CD4-positive, alpha-beta memory T cell (primary cell): ENCODE measurements around the gene RANBP3L. TPM values are rescaled to one million over a fixed set of nuclear protein-coding genes. Genes with fewer than 3 reads are reported as not detected.
A peak's percentile ranks its signal among the peaks of the same experiment; 100 is the strongest.
"Not testable (repeated sequence)": the region's sequence is repeated elsewhere in the genome, so short reads cannot be mapped to it uniquely, and the experiment has no call there.

Experiments
- CTCF ChIA-PET: fragments of 350-600 bp; sonication (Branson Sonifier 250); formaldehyde crosslinking; loops from one replicate; lab custom pipeline; 2021; ENCODE audit warnings: inconsistent platforms; ENCODE audit not compliant: partially characterized antibody; lab: Charles Lee
- POLR2A ChIA-PET: fragments of 350-600 bp; sonication (Branson Sonifier 250); formaldehyde crosslinking; loops from one replicate; lab custom pipeline; 2021; ENCODE audit not compliant: partially characterized antibody; lab: Charles Lee
- DNase-seq, 5 donors: peaks; one replicate each; pipeline versions ENCODE4 v3.0.0 to v3.0.0-alpha.2; 2020 to 2022; ENCODE audit warnings: mixed read lengths in 1 of 5
- H3K27ac ChIP-seq: one replicate; pipeline ENCODE4 v1.7.0; 2013; ENCODE audit warnings: low read depth, low read length
- H3K27me3 ChIP-seq: 2 replicates; pipeline ENCODE4 v1.7.0; 2013; ENCODE audit warnings: mild to moderate bottlenecking, low read length, moderate library complexity; ENCODE audit not compliant: insufficient read depth
- H3K36me3 ChIP-seq: 2 replicates; pipeline ENCODE4 v1.7.0; 2013; ENCODE audit warnings: mild to moderate bottlenecking, low read length, moderate library complexity; ENCODE audit not compliant: insufficient read depth
- H3K4me1 ChIP-seq: 2 replicates; pipeline ENCODE4 v1.7.0; 2013; ENCODE audit warnings: mild to moderate bottlenecking, low read length, moderate library complexity; ENCODE audit not compliant: insufficient read depth
- H3K4me3 ChIP-seq, 2 donors: one replicate each; pipeline ENCODE4 v1.7.0; 2013; ENCODE audit warnings: low read length in 2 of 2, mild to moderate bottlenecking in 1 of 2
- H3K9me3 ChIP-seq, 2 donors: one replicate each; pipeline ENCODE4 v1.7.0; 2013; ENCODE audit warnings: low read length in 2 of 2, control low read depth in 1 of 2; ENCODE audit not compliant: control insufficient read depth in 1 of 2
- H3K27ac Mint-ChIP-seq, 7 donors: one replicate each; pipeline ENCODE4 v1.8.0; 2020 to 2021; ENCODE audit warnings: mixed read lengths in 7 of 7, mild to moderate bottlenecking in 6 of 7, inconsistent platforms in 3 of 7, moderate library complexity in 3 of 7
- H3K27me3 Mint-ChIP-seq, 2 donors: one replicate each; pipeline ENCODE4 v1.8.0; 2020 to 2021; ENCODE audit warnings: mixed read lengths in 2 of 2
- H3K36me3 Mint-ChIP-seq, 2 donors: one replicate each; pipeline ENCODE4 v1.8.0; 2020 to 2021; ENCODE audit warnings: mixed read lengths in 2 of 2, inconsistent platforms in 1 of 2, mild to moderate bottlenecking in 1 of 2
- H3K4me1 Mint-ChIP-seq, 4 donors: one replicate each; pipeline ENCODE4 v1.8.0; 2020 to 2021; ENCODE audit warnings: mixed read lengths in 4 of 4, mild to moderate bottlenecking in 1 of 4
- H3K4me3 Mint-ChIP-seq, 8 donors: one replicate each; pipeline ENCODE4 v1.8.0; 2020 to 2021; ENCODE audit warnings: mixed read lengths in 8 of 8, mild to moderate bottlenecking in 7 of 8, moderate library complexity in 6 of 8, inconsistent platforms in 3 of 8
- H3K9me3 Mint-ChIP-seq, 8 donors: one replicate each; pipeline ENCODE4 v1.8.0; 2020 to 2021; ENCODE audit warnings: mixed read lengths in 8 of 8, mild to moderate bottlenecking in 5 of 8, inconsistent platforms in 3 of 8, moderate library complexity in 1 of 8
- intact Hi-C: fragments of 100-400 bp; cut with micrococcal nuclease; formaldehyde crosslinking; loops from one replicate; pipeline ENCODE4 v1.15.1; 2023
- polyA plus RNA-seq, 2 donors: library from polyadenylated mRNA; unstranded; fragments of 300-500 nt; fragmentation: Illumina TruSeq; gene quantifications; one replicate each; pipeline ENCODE4 v1.2.3, GENCODE V29; 2021
- total RNA-seq, 2 experiments: library from RNA; stranded (reverse); gene quantifications; one replicate each; pipeline ENCODE4 v1.2.3, GENCODE V29; 2021

The RANBP3L gene
- not detected for total RNA-seq
- not detected for polyA plus RNA-seq

- ChIA-PET POLR2A (no interaction called here), CTCF (interaction anchor here (1.3 kb wide), 1 partner anchor 60 kb away, joined by 3 read pairs; the partner anchor contains the start of gene NADK2)
- H3K9me3 ChIP-seq, result no peaks in the 10 kb centered on the region
- no peaks in the 10 kb centered on the region for H3K36me3 ChIP-seq
- intact Hi-C loops, result no loop called here
- no peak within 1 kb of the TSS for H3K4me3 Mint-ChIP-seq
- no peak within 1 kb of the TSS for H3K27ac ChIP-seq
- no peaks in the 10 kb centered on the region for H3K27me3 ChIP-seq
- no peaks in the 10 kb centered on the region for H3K36me3 Mint-ChIP-seq
- no peak within 1 kb of the TSS for H3K4me3 ChIP-seq
- peaks cover 2 to 10% of the 10 kb centered on the region in 2 donors for H3K27me3 Mint-ChIP-seq
- no peaks in the 10 kb centered on the region for H3K4me1 ChIP-seq
- peaks cover 0 to 3% (median 0%) of the 10 kb centered on the region in 4 donors for H3K4me1 Mint-ChIP-seq
- no peak for DNase-seq
- H3K27ac Mint-ChIP-seq, result peak within 1 kb of the TSS in 1 of 7 donors; percentile 50
- no peaks in the 10 kb centered on the region for H3K9me3 Mint-ChIP-seq
Measured at GRCh38 chr5:36301858-36302603, at the start of gene RANBP3L. RANBP3L (minus strand) TSS chr5:36301902; CDS start chr5:36301416, 486 bp downstream.

GRCh38 chr5:36346896-36347690 is 45.4 kb upstream of the RANBP3L start:
- Histone ChIP-seq H3K4me1 (no peaks in the 10 kb centered on the region), H3K9me3 (no peaks in the 10 kb centered on the region), H3K27me3 (no peaks in the 10 kb centered on the region), H3K27ac (no peak overlapping the region), H3K36me3 (no peaks in the 10 kb centered on the region), H3K4me3 (no peak overlapping the region)
- DNase-seq, result no peak
- H3K9me3 Mint-ChIP-seq, result peaks cover 0 to 4% (median 0%) of the 10 kb centered on the region in 8 donors
- ChIA-PET POLR2A (no interaction called here), CTCF (no interaction called here)
- no peaks in the 10 kb centered on the region for H3K36me3 Mint-ChIP-seq
- H3K4me1 Mint-ChIP-seq, result no peaks in the 10 kb centered on the region
- no peak overlapping the region for H3K4me3 Mint-ChIP-seq
- H3K27me3 Mint-ChIP-seq, result peaks cover 1 to 14% of the 10 kb centered on the region in 2 donors
- no peak overlapping the region for H3K27ac Mint-ChIP-seq
- intact Hi-C loops, result no loop called here

GRCh38 chr5:36344899-36345298 is 43.2 kb upstream of the RANBP3L start:
- no peaks in the 10 kb centered on the region for H3K4me1 ChIP-seq
- H3K36me3 ChIP-seq, result no peaks in the 10 kb centered on the region
- ChIA-PET CTCF (no interaction called here), POLR2A (no interaction called here)
- no peak for DNase-seq
- no peak overlapping the region for H3K27ac Mint-ChIP-seq
- no peaks in the 10 kb centered on the region for H3K27me3 ChIP-seq
- H3K9me3 ChIP-seq, result no peaks in the 10 kb centered on the region
- intact Hi-C loops, result no loop called here
- no peak overlapping the region for H3K4me3 Mint-ChIP-seq
- H3K27me3 Mint-ChIP-seq, result peaks cover 5 to 7% of the 10 kb centered on the region in 2 donors
- no peaks in the 10 kb centered on the region for H3K4me1 Mint-ChIP-seq
- H3K4me3 ChIP-seq, result no peak overlapping the region
- H3K36me3 Mint-ChIP-seq, result no peaks in the 10 kb centered on the region
- peaks cover 0 to 7% (median 1%) of the 10 kb centered on the region in 8 donors for H3K9me3 Mint-ChIP-seq
- no peak overlapping the region for H3K27ac ChIP-seq

- H3K27me3 ChIP-seq, POLR2A ChIA-PET, DNase-seq, H3K27ac Mint-ChIP-seq, H3K4me3 Mint-ChIP-seq, H3K36me3 Mint-ChIP-seq, H3K9me3 ChIP-seq, H3K4me1 ChIP-seq, H3K27me3 Mint-ChIP-seq, H3K27ac ChIP-seq, intact Hi-C loops, CTCF ChIA-PET, H3K36me3 ChIP-seq, H3K4me1 Mint-ChIP-seq, H3K9me3 Mint-ChIP-seq, H3K4me3 ChIP-seq: not testable (repeated sequence)
Measured at GRCh38 chr5:36341720-36342119, 40.0 kb upstream of the RANBP3L start.

- H3K27me3 Mint-ChIP-seq, result peaks cover 5 to 14% of the 10 kb centered on the region in 2 donors
- no peak overlapping the region for H3K27ac ChIP-seq
- H3K9me3 ChIP-seq, result no peaks in the 10 kb centered on the region
- H3K27ac Mint-ChIP-seq, result no peak overlapping the region
- ChIA-PET CTCF (no interaction called here), POLR2A (no interaction called here)
- no peak overlapping the region for H3K4me3 ChIP-seq
- H3K9me3 Mint-ChIP-seq, result peaks cover 0 to 5% (median 2%) of the 10 kb centered on the region in 8 donors
- intact Hi-C loops, result no loop called here
- H3K27me3 ChIP-seq, result no peaks in the 10 kb centered on the region
- H3K4me3 Mint-ChIP-seq, result no peak overlapping the region
- no peaks in the 10 kb centered on the region for H3K4me1 ChIP-seq
- H3K4me1 Mint-ChIP-seq, result no peaks in the 10 kb centered on the region
- no peaks in the 10 kb centered on the region for H3K36me3 ChIP-seq
- no peaks in the 10 kb centered on the region for H3K36me3 Mint-ChIP-seq
- DNase-seq, result no peak
Measured at GRCh38 chr5:36337597-36337996, 35.9 kb upstream of the RANBP3L start.

GRCh38 chr5:36334315-36334714 is 32.6 kb upstream of the RANBP3L start:
- no peak for DNase-seq
- H3K27me3 Mint-ChIP-seq, result peaks cover 6 to 12% of the 10 kb centered on the region in 2 donors
- Histone ChIP-seq H3K4me1 (no peaks in the 10 kb centered on the region), H3K27ac (no peak overlapping the region), H3K4me3 (no peak overlapping the region), H3K27me3 (no peaks in the 10 kb centered on the region), H3K9me3 (no peaks in the 10 kb centered on the region), H3K36me3 (no peaks in the 10 kb centered on the region)
- H3K9me3 Mint-ChIP-seq, result peaks cover 0 to 3% (median 0%) of the 10 kb centered on the region in 8 donors
- CTCF ChIA-PET, result no interaction called here
- no peaks in the 10 kb centered on the region for H3K36me3 Mint-ChIP-seq
- POLR2A ChIA-PET, result no interaction called here
- H3K4me3 Mint-ChIP-seq, result no peak overlapping the region
- H3K4me1 Mint-ChIP-seq, result no peaks in the 10 kb centered on the region
- intact Hi-C loops, result no loop called here
- H3K27ac Mint-ChIP-seq, result no peak overlapping the region

GRCh38 chr5:36332720-36333119 is 31.0 kb upstream of the RANBP3L start:
- CTCF ChIA-PET, H3K4me3 Mint-ChIP-seq, POLR2A ChIA-PET, intact Hi-C loops, H3K36me3 Mint-ChIP-seq, H3K4me1 ChIP-seq, DNase-seq, H3K4me1 Mint-ChIP-seq, H3K27ac Mint-ChIP-seq, H3K27me3 ChIP-seq, H3K27ac ChIP-seq, H3K9me3 ChIP-seq, H3K9me3 Mint-ChIP-seq, H3K36me3 ChIP-seq, H3K4me3 ChIP-seq: not testable (repeated sequence)
- peaks cover 3 to 12% of the 10 kb centered on the region in 2 donors for H3K27me3 Mint-ChIP-seq
